Activated CD8-positive, alpha-beta T cell treated with anti-CD3 and anti-CD28 coated beads for 36 hours (primary cell): ENCODE results near the gene RDX. TPM values are rescaled to one million over a fixed set of nuclear protein-coding genes. Genes with fewer than 3 reads are reported as not detected.

Experiments
- ATAC-seq: fragments of 200-7000 bp; cut with Tn5 transposase; one replicate; pipeline ENCODE4 v1.10.0; 2021; ENCODE audit warnings: mild to moderate bottlenecking, moderate library complexity
- CTCF ChIA-PET: fragments of 350-600 bp; sonication (Branson Sonifier 250); formaldehyde crosslinking; loops from one replicate; lab custom pipeline; 2021; ENCODE audit warnings: antibody characterized with exemption; lab: Charles Lee
- POLR2A ChIA-PET: fragments of 350-600 bp; sonication (Branson Sonifier 250); formaldehyde crosslinking; loops from one replicate; lab custom pipeline; 2021; ENCODE audit warnings: antibody characterized with exemption; lab: Charles Lee
- DNase-seq: peaks from one replicate; pipeline ENCODE4 v3.0.0-alpha.2; 2020
- H3K27ac Mint-ChIP-seq: one replicate; pipeline ENCODE4 v1.8.0; 2021; ENCODE audit warnings: mild to moderate bottlenecking, mixed read lengths
- H3K27me3 Mint-ChIP-seq: one replicate; pipeline ENCODE4 v1.8.0; 2021; ENCODE audit warnings: mixed read lengths
- H3K36me3 Mint-ChIP-seq: one replicate; pipeline ENCODE4 v1.8.0; 2021; ENCODE audit warnings: low read depth, mixed read lengths
- H3K4me1 Mint-ChIP-seq: one replicate; pipeline ENCODE4 v1.8.0; 2021; ENCODE audit warnings: low read depth, mixed read lengths
- H3K4me3 Mint-ChIP-seq: one replicate; pipeline ENCODE4 v1.8.0; 2021; ENCODE audit warnings: mild to moderate bottlenecking, moderate library complexity, mixed read lengths
- H3K9me3 Mint-ChIP-seq: one replicate; pipeline ENCODE4 v1.8.0; 2021; ENCODE audit warnings: mixed read lengths
- intact Hi-C: fragments of 100-400 bp; cut with micrococcal nuclease; formaldehyde crosslinking; loops from one replicate; pipeline ENCODE4 v1.10.0; 2022
- total RNA-seq, 2 experiments: library from RNA; stranded (reverse); gene quantifications; one replicate each; pipeline ENCODE4 v1.2.3, GENCODE V29; 2021
- TF ChIP-seq, protein P1 (sequence below): fragments of 200-600 bp; IDR thresholded peaks from one replicate; pipeline ENCODE4 v1.8.0; 2022; ENCODE audit warnings: antibody characterized with exemption, mild to moderate bottlenecking

The RDX gene
- total RNA-seq, 2 experiments from 2014 or later: 37.8 to 41.2 TPM

DNA sequence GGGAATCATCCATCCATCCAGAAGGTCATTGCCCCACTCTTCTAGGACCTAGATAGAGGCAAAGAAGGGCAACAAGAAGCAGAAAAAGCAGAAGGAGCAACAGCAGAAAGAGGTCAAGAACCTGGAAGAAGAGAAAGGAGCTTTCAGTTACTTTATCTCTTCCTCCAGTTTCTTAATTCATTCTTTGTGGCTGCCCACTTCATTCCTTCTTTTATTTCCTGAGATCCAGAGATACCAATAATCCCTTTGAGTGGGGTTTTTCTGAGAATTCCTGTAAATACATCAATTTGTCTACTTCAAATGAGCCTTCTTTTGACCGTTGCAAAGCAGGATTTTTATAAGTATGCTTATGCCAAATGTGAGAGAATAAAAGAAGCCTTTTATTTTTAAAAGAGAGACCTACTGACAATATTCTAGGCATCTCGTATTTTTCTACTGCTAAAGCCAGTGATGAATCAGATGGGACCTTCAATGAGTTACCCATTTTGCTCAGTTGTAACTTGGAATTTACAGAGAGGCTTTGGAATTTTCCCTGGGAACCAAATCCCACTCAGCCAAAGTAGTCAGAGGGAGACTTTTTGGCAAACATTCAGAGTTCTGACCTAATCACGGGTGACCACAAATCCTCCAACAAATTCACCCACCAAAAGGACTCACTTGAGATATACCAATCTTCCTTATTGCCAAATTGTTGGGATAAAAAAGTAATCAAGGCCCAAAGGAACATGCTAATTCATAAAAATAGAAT, 148.3 kb downstream of the RDX start:
- no peak for DNase-seq
- POLR2A ChIA-PET: no interaction called here
- no peak overlapping the region for H3K27ac Mint-ChIP-seq
- no peaks in the 10 kb centered on the region for H3K9me3 Mint-ChIP-seq
- H3K36me3 Mint-ChIP-seq: no peaks in the 10 kb centered on the region
- TF ChIP-seq, protein P1, sequence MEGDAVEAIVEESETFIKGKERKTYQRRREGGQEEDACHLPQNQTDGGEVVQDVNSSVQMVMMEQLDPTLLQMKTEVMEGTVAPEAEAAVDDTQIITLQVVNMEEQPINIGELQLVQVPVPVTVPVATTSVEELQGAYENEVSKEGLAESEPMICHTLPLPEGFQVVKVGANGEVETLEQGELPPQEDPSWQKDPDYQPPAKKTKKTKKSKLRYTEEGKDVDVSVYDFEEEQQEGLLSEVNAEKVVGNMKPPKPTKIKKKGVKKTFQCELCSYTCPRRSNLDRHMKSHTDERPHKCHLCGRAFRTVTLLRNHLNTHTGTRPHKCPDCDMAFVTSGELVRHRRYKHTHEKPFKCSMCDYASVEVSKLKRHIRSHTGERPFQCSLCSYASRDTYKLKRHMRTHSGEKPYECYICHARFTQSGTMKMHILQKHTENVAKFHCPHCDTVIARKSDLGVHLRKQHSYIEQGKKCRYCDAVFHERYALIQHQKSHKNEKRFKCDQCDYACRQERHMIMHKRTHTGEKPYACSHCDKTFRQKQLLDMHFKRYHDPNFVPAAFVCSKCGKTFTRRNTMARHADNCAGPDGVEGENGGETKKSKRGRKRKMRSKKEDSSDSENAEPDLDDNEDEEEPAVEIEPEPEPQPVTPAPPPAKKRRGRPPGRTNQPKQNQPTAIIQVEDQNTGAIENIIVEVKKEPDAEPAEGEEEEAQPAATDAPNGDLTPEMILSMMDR: no peak
- H3K4me3 Mint-ChIP-seq: no peak overlapping the region
- no peak for ATAC-seq
- H3K4me1 Mint-ChIP-seq: no peaks in the 10 kb centered on the region
- intact Hi-C loops: no loop called here
- H3K27me3 Mint-ChIP-seq: peaks cover 3% of the 10 kb centered on the region
- CTCF ChIA-PET: interaction anchor here (1.4 kb wide), 1 partner anchor 17 kb away, joined by 4 read pairs; no protein-coding TSS in a partner anchor

DNA sequence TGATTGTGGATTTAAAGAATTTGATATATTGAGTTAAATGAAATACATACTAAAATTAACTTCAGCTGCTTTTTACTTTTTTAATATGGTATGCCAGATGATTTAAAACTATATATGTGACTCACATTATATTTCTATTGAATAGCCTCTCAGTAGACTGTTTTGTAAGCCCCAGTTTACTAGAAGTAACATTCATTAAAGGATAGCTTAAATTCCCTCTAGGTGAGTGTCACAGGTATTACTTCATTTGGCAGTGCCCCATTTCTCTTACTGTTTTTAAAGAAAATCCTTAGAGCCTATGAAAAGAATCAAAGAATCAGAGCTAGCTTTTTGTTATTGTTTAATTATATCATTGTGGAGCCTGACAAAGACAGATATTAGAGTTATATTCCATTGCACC, 154.6 kb downstream of the RDX start:
- ChIA-PET CTCF (interaction anchor here (1.3 kb wide), 1 partner anchor 56 kb away, joined by 3 read pairs; no protein-coding TSS in a partner anchor), POLR2A (no interaction called here)
- Mint-ChIP-seq H3K27ac (no peak overlapping the region), H3K27me3 (peaks cover 4% of the 10 kb centered on the region), H3K9me3 (no peaks in the 10 kb centered on the region), H3K4me1 (no peaks in the 10 kb centered on the region), H3K36me3 (no peaks in the 10 kb centered on the region), H3K4me3 (no peak overlapping the region)
- TF ChIP-seq, protein P1: no peak
- no peak for ATAC-seq
- intact Hi-C loops: no loop called here
- DNase-seq: no peak

DNA sequence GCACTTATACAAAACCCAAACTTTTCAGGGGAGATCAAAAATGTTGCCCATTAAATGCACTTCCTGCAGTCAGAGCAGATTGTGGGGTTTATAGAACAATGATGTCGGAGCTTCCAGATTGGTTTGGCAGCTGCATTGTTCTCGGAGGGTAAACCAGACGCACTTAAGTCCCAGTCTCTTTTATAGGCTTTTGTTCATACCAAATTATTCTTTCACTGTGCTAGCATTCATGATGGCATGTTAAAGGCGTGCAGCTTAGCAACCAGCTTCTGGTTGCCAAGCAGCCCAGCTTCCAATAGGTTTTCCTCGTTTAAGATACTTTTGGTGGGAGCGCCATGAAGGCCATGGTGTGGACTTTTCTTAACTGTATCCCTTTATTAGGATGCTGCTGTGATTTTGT, 162.3 kb downstream of the RDX start:
- POLR2A ChIA-PET: no interaction called here
- intact Hi-C loops: no loop called here
- ATAC-seq: no peak
- no peak overlapping the region for H3K27ac Mint-ChIP-seq
- peaks cover 2% of the 10 kb centered on the region for H3K27me3 Mint-ChIP-seq
- TF ChIP-seq, protein P1: no peak
- no peak overlapping the region for H3K4me3 Mint-ChIP-seq
- H3K36me3 Mint-ChIP-seq: no peaks in the 10 kb centered on the region
- no peak for DNase-seq
- H3K9me3 Mint-ChIP-seq: no peaks in the 10 kb centered on the region
- no peaks in the 10 kb centered on the region for H3K4me1 Mint-ChIP-seq
- CTCF ChIA-PET: interaction anchor here (1.3 kb wide), 2 partner anchors 24 to 38 kb away, joined by 3 to 4 read pairs; no protein-coding TSS in a partner anchor

DNA sequence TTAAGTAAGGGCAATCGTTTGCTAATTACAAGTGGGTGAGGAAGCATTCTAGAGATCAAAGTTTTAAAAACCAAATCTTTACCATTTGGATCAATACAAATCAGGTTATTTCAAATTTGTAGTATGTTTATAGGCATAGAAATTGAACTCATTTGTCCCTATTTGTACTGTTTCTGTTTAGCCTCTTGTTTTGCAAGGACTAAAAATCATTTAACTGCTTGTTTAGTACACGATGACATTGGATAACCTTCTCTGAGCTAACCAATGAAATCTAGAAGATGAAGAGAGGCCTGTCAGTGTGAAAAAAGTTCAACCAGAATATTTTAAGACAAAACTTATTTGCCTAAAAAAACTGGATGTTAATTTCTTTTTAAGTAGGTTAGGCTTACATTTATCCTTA, 163.3 kb downstream of the RDX start:
- TF ChIP-seq, protein P1: no peak
- ATAC-seq: no peak
- intact Hi-C loops: no loop called here
- Mint-ChIP-seq H3K4me3 (no peak overlapping the region), H3K27me3 (peaks cover 2% of the 10 kb centered on the region), H3K9me3 (no peaks in the 10 kb centered on the region), H3K27ac (no peak overlapping the region), H3K36me3 (no peaks in the 10 kb centered on the region), H3K4me1 (no peaks in the 10 kb centered on the region)
- no peak for DNase-seq
- CTCF ChIA-PET: no interaction called here
- POLR2A ChIA-PET: no interaction called here

DNA sequence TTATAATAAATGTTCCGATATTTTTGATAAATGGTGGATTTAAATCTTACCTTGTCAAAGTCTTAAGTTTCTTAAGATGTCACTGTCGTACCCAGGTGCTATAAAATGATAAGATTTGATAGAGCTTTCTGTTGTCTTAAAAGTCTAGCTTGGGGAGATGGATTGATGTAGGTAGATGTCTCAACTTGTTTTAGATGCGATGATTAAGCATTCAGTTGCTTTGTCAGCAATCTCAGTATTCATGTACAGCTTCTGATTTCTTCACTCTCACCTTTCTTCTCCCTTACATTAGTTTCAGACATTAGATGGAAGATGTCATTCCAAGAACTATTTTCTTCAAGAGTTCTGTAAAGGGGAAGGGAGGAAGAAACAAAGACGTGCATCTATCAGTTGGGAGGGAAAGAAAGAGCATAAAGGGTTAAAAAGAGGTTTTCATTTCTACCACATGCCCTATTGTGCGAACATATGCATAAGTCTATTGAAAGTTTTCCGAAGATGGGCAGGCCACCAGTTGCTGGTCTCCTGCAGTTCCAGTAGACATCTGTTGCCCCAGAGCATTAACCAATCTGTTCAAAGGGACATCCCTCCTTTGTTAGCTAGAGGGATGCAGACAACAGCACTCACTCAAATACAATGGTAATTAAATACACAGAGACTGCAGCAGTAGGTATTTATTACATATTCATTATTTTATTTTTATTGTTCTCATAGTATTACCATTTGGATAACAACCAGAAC, 164.9 kb downstream of the RDX start:
- intact Hi-C loops: no loop called here
- Mint-ChIP-seq H3K4me1 (no peaks in the 10 kb centered on the region), H3K27ac (no peak overlapping the region), H3K27me3 (peaks cover 2% of the 10 kb centered on the region), H3K9me3 (no peaks in the 10 kb centered on the region), H3K4me3 (no peak overlapping the region), H3K36me3 (no peaks in the 10 kb centered on the region)
- TF ChIP-seq, protein P1: no peak
- ChIA-PET CTCF (interaction anchor here (1.4 kb wide), 1 partner anchor 17 kb away, joined by 4 read pairs; no protein-coding TSS in a partner anchor), POLR2A (no interaction called here)
- DNase-seq (no peak), ATAC-seq (no peak)
